Heart right ventricle (tissue), 16 donors: Measurements from ENCODE around the gene KAT6B. TPM values are rescaled to one million over a fixed set of nuclear protein-coding genes. Genes with fewer than 3 reads are reported as not detected.

ENCODE experiments used
- ATAC-seq, 8 donors: fragments of 200-7000 bp; cut with Tn5 transposase; one replicate each; pipeline ENCODE4 v1.9.1; 2020; ENCODE audit warnings: mild to moderate bottlenecking in 8 of 8, moderate library complexity in 8 of 8, moderate number of reproducible peaks in 1 of 8
- DNase-seq, 2 donors: peaks; one replicate each; pipeline ENCODE4 v3.0.0-alpha.2; 2020
- H3K27ac ChIP-seq, 10 donors: fragments of 200-600 bp; sonication (generic) in 2 of 10; one replicate each; pipeline versions ENCODE4 v1.5.0 to v1.8.0; 2020 to 2022; ENCODE audit warnings: mild to moderate bottlenecking in 3 of 10
- H3K27me3 ChIP-seq, 7 donors: fragments of 200-600 bp; one replicate each; pipeline ENCODE4 v1.8.0; 2021 to 2022; ENCODE audit warnings: mild to moderate bottlenecking in 2 of 7
- H3K36me3 ChIP-seq, 9 donors: fragments of 200-600 bp; sonication (generic) in 1 of 9; one replicate each; pipeline versions ENCODE4 v1.5.0 to v1.8.0; 2020 to 2022; ENCODE audit warnings: mild to moderate bottlenecking in 2 of 9
- H3K4me1 ChIP-seq, 9 donors: fragments of 200-600 bp; sonication (generic) in 1 of 9; one replicate each; pipeline versions ENCODE4 v1.5.0 to v1.8.0; 2020 to 2022; ENCODE audit warnings: mild to moderate bottlenecking in 4 of 9
- H3K4me3 ChIP-seq, 10 donors: fragments of 200-600 bp; sonication (generic) in 2 of 10; one replicate each; pipeline versions ENCODE4 v1.5.0 to v1.8.0; 2020 to 2022; ENCODE audit warnings: mild to moderate bottlenecking in 7 of 10, moderate library complexity in 2 of 10
- H3K9me3 ChIP-seq, 11 donors: fragments of 200-600 bp in 10 of 11; sonication (generic) in 2 of 11; one replicate each; pipeline versions ENCODE4 v1.5.0 to v1.8.0; 2013 to 2022; ENCODE audit warnings: mild to moderate bottlenecking in 2 of 11, control low read depth in 1 of 11, moderate library complexity in 1 of 11
- CTCF ChIP-seq, 9 donors: fragments of 200-600 bp; sonication (generic) in 2 of 9; IDR thresholded peaks; one replicate each; pipeline versions ENCODE4 v1.5.0 to v1.8.0; 2021 to 2022; ENCODE audit warnings: antibody characterized with exemption in 9 of 9, mild to moderate bottlenecking in 5 of 9, moderate library complexity in 1 of 9
- WGBS, 2 donors: extraction: QIAGEN DNeasy Blood & Tissue Kit; methylation state at CpG; one replicate each; pipeline ENCODE4 v1.1.7; 2013; ENCODE audit warnings: inconsistent platforms in 1 of 2; 5-methylcytosine and 5-hydroxymethylcytosine counted together
- intact Hi-C, 10 donors: fragments of 100-400 bp; cut with DNase I; formaldehyde crosslinking; loops; one replicate each; pipeline versions ENCODE4 v1.11.1 to v1.14.2; 2022
- polyA plus RNA-seq, 2 donors: library from polyadenylated mRNA; stranded (reverse); fragments of 200-250 nt; gene quantifications; one replicate each; pipeline ENCODE4 v1.2.3, GENCODE V29; 2013
- total RNA-seq, 10 donors: library from RNA; stranded (reverse); fragmentation: NEBNext Ultra II Directional in 3 of 10; extraction: Animal tissue kit (Norgen Biotek cat#: 25700) in 3 of 10; gene quantifications; one replicate each; pipeline versions ENCODE4 v1.2.1 to v1.2.4, GENCODE V29; 2021 to 2023
- donor health status: Arrhythmogenic right ventricular cardiomyopathy.
- donor health status: ischemic (EF 13 %, LVEDD 7.1; RV severe dilation, severe dysfunction).
- donor health status: healthy with polysubstance abuse.
- donor health status: DM: no; HTN: yes; CAD: no.
- donor health status: DM: no; HTN: no; CAD: no.
- donor health status: ischemic (EF 25% LVEDD 6.9; RV normal size, moderate dysfunction).
- donor health status: ischemic (EF 25% LVEDD 5.7; RV mildly dilated, moderate dysfunction).
- donor health status: healthy.
- donor health status: DM: yes; HTN: yes; CAD: no.
- donor health status: Ischemic cardiomyopathy.
- donor health status: ischemic (EF 35%, LVEDD 5.7; RV mildly dilated, moderate dysfunction).
- donor health status: nonischemic (EF 11% LVEDD 7.7; RV severe dilation, severe dysfunction).
- donor health status: DM: yes; HTN: yes; CAD: no.
- donor health status: PGD.
- donor health status: ischemic (EF 29% LVEDD 5.4; RV normal size, mild dysfunction).
- donor health status: nonischemic (EF 23%, LVEDD 6.1; RV moderate dilation, normal function).

Gene KAT6B
- total and polyA plus RNA-seq, 12 donors = 3.4 to 58.4 (median 46.5) TPM

- Histone ChIP-seq H3K27ac (no peak overlapping the region), H3K4me1 (peaks cover 0 to 50% (median 34%) of the 10 kb centered on the region in 9 donors), H3K36me3 (peaks cover 0 to 4% (median 0%) of the 10 kb centered on the region in 9 donors), H3K9me3 (no peaks in the 10 kb centered on the region), H3K27me3 (no peaks in the 10 kb centered on the region), H3K4me3 (no peak overlapping the region)
- intact Hi-C loops = no loop called here
- WGBS, 2 donors = 98 to 100% methylated on average over 1 of the region's 1 CpG
- TF ChIP-seq CTCF (IDR thresholded peaks at IDR 0.05) = no peak
- ATAC-seq (no peak), DNase-seq (no peak)
Observed at GRCh38 chr10:74857586-74857985, 31.2 kb downstream of the KAT6B start.

DNA sequence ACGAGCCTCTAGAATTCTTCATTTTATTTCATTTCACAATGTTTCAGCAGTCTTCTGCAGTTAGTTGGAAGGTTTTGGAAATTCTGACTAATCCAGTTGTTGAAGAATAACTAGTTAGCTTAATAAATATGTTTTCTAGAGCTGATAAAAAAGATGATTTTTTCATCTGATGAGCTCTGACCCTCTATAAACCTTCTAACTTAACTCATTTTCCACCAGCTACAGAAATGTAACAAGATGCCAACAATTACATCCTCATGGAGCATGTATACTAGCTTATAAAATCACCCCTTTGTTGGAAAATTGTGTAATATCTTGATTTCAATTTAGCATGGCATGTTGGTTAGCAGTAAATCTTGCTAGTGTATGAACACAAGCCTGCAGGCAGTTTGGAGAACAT lies 33.1 kb downstream of the KAT6B start:
- no peak for DNase-seq
- H3K27me3 ChIP-seq = no peaks in the 10 kb centered on the region
- WGBS, 2 donors = 92 to 100% methylated on average over 1 of the region's 1 CpG
- intact Hi-C loops = no loop called here
- peaks cover 0 to 44% (median 19%) of the 10 kb centered on the region in 9 donors for H3K4me1 ChIP-seq
- no peaks in the 10 kb centered on the region for H3K9me3 ChIP-seq
- TF ChIP-seq CTCF (IDR thresholded peaks at IDR 0.05) = no peak
- peaks cover 0 to 4% (median 0%) of the 10 kb centered on the region in 9 donors for H3K36me3 ChIP-seq
- no peak overlapping the region for H3K4me3 ChIP-seq
- no peak overlapping the region for H3K27ac ChIP-seq
- ATAC-seq = no peak

DNA sequence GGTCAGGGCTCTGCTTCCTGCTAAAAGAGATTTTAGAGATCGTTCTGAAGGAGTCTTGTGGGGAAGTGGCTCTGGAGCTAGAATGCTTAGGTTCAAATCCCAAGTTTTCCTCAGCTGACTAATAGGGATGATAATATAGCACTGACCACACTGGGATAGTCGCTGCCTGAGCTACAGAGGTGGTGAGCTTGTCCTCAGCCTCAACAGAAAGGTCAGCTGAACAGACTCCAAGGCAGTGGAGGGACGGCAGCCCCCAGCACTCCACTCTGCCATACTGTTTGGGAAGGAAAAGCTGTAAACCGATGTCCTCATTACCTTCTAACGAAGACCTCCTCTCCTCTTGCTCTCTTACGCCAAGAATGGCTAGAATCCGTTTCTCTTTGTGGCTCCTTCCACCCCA lies 36.2 kb downstream of the KAT6B start:
- intact Hi-C loops = loop anchor here in 1 of 10 donors (10.0 kb wide), 1 partner anchor 1172 kb away; no protein-coding TSS in a partner anchor
- Histone ChIP-seq H3K9me3 (no peaks in the 10 kb centered on the region), H3K27ac (no peak overlapping the region), H3K27me3 (no peaks in the 10 kb centered on the region), H3K4me3 (no peak overlapping the region), H3K4me1 (peaks cover 0 to 50% (median 21%) of the 10 kb centered on the region in 9 donors), H3K36me3 (peaks cover 0 to 4% (median 0%) of the 10 kb centered on the region in 9 donors)
- 79 to 83% methylated on average over 7 of the region's 7 CpGs for WGBS, 2 donors
- peak in 1 of 8 donors; percentile 59 for ATAC-seq
- DNase-seq = no peak
- TF ChIP-seq CTCF (IDR thresholded peaks at IDR 0.05) = no peak

- H3K4me1 ChIP-seq = peaks cover 0 to 59% (median 27%) of the 10 kb centered on the region in 9 donors
- no peaks in the 10 kb centered on the region for H3K9me3 ChIP-seq
- no peak for TF ChIP-seq CTCF (IDR thresholded peaks at IDR 0.05)
- peaks cover 0 to 4% (median 0%) of the 10 kb centered on the region in 9 donors for H3K36me3 ChIP-seq
- DNase-seq (no peak), ATAC-seq (no peak)
- intact Hi-C loops = loop anchor here in 1 of 10 donors (10.0 kb wide), 1 partner anchor 1171 kb away; no protein-coding TSS in a partner anchor
- H3K4me3 ChIP-seq = no peak overlapping the region
- no peak overlapping the region for H3K27ac ChIP-seq
- WGBS, 2 donors = 76 to 89% methylated on average over 2 of the region's 2 CpGs
- H3K27me3 ChIP-seq = no peaks in the 10 kb centered on the region
Observed at GRCh38 chr10:74863551-74863950, 37.2 kb downstream of the KAT6B start.
